HL-60 (cell line): Measurements from ENCODE around the gene MTTP.

Source experiments
- DNase-seq, 2 experiments: peaks; one replicate each; pipeline ENCODE4 v3.0.0-alpha.2; 2010 to 2020; ENCODE audit warnings: low read depth in 1 of 2, low spot score in 1 of 2
- H3K27ac ChIP-seq: fragments of 250-450 bp; sonication (Bioruptor Pico); replicated peaks from 2 replicates; pipeline ENCODE4 v1.5.1; 2020; ENCODE audit warnings: mild to moderate bottlenecking, moderate library complexity
- H3K27me3 ChIP-seq: fragments of 250-450 bp; sonication (Bioruptor Pico); 2 replicates; pipeline ENCODE4 v1.5.1; 2021; ENCODE audit warnings: mild to moderate bottlenecking, moderate library complexity; ENCODE audit not compliant: insufficient read depth, poor library complexity, severe bottlenecking
- H3K4me3 ChIP-seq: replicated peaks from 2 replicates; pipeline ENCODE4 v1.5.1; 2011; ENCODE audit warnings: mild to moderate bottlenecking, control low read depth, low read length; ENCODE audit not compliant: insufficient read depth
- CTCF ChIP-seq: IDR thresholded peaks from one replicate; pipeline ENCODE4 v1.5.1; 2011; ENCODE audit warnings: low read length, control low read depth, inconsistent platforms; ENCODE audit not compliant: insufficient read depth
- GABPA ChIP-seq: IDR thresholded peaks from 2 replicates; pipeline ENCODE4 v1.6.1; 2012; ENCODE audit warnings: low read depth
- POLR2AphosphoS5 ChIP-seq: IDR thresholded peaks from 2 replicates; pipeline ENCODE4 v1.6.1; 2012; ENCODE audit warnings: low read depth
- REST ChIP-seq: IDR thresholded peaks from 2 replicates; pipeline ENCODE4 v1.6.1; 2012; ENCODE audit warnings: low read depth; ENCODE audit not compliant: insufficient replicate concordance
- SPI1 ChIP-seq: IDR thresholded peaks from 2 replicates; pipeline ENCODE4 v1.6.1; 2012; ENCODE audit warnings: low read depth, mild to moderate bottlenecking, borderline replicate concordance

MTTP gene

GRCh38 chr4:99653916-99654315 lies 79.3 kb downstream of the MTTP start:
- DNase-seq: no peak
- no peak for TF ChIP-seq REST
- no peak for TF ChIP-seq GABPA
- no peak for TF ChIP-seq POLR2AphosphoS5
- TF ChIP-seq CTCF: no peak
- TF ChIP-seq SPI1: no peak
- Histone ChIP-seq H3K27me3 (no peaks in the 10 kb centered on the region), H3K4me3 (no peak overlapping the region), H3K27ac (no peak overlapping the region)

- no peak overlapping the region for H3K4me3 ChIP-seq
- no peaks in the 10 kb centered on the region for H3K27me3 ChIP-seq
- TF ChIP-seq GABPA (no peak), CTCF (no peak)
- no peak for DNase-seq
- no peak overlapping the region for H3K27ac ChIP-seq
Observed at GRCh38 chr4:99654361-99654761, 79.7 kb downstream of the MTTP start.

GRCh38 chr4:99655308-99656081 lies 80.9 kb downstream of the MTTP start:
- no peak for TF ChIP-seq CTCF
- no peak for TF ChIP-seq SPI1
- TF ChIP-seq POLR2AphosphoS5: no peak
- no peak for DNase-seq
- no peak overlapping the region for H3K4me3 ChIP-seq
- H3K27ac ChIP-seq: no peak overlapping the region
- H3K27me3 ChIP-seq: no peaks in the 10 kb centered on the region

- TF ChIP-seq SPI1: no peak
- TF ChIP-seq REST: no peak
- TF ChIP-seq GABPA: no peak
- TF ChIP-seq CTCF: no peak
- TF ChIP-seq POLR2AphosphoS5: no peak
Observed at GRCh38 chr4:99657798-99658197, 83.2 kb downstream of the MTTP start, which contains the start of gene C4orf54. TSS of gene C4orf54 (minus strand) at chr4:99657828. CDS start at chr4:99654648, 3,180 bp downstream.

More at GRCh38 chr4:99657798-99658197, 83.2 kb downstream of the MTTP start, which contains the start of gene C4orf54:
- Histone ChIP-seq H3K27ac (no peak within 1 kb of the TSS), H3K27me3 (no peaks in the 10 kb centered on the region), H3K4me3 (no peak within 1 kb of the TSS)
- DNase-seq: no peak
